ENCODE measurements around the gene CYSRT1. TPM values are rescaled to one million over a fixed set of nuclear protein-coding genes. Genes with fewer than 3 reads are reported as not detected.

The CYSRT1 gene
- total RNA-seq, 1 donor from 2014 or later: not detected

DNA sequence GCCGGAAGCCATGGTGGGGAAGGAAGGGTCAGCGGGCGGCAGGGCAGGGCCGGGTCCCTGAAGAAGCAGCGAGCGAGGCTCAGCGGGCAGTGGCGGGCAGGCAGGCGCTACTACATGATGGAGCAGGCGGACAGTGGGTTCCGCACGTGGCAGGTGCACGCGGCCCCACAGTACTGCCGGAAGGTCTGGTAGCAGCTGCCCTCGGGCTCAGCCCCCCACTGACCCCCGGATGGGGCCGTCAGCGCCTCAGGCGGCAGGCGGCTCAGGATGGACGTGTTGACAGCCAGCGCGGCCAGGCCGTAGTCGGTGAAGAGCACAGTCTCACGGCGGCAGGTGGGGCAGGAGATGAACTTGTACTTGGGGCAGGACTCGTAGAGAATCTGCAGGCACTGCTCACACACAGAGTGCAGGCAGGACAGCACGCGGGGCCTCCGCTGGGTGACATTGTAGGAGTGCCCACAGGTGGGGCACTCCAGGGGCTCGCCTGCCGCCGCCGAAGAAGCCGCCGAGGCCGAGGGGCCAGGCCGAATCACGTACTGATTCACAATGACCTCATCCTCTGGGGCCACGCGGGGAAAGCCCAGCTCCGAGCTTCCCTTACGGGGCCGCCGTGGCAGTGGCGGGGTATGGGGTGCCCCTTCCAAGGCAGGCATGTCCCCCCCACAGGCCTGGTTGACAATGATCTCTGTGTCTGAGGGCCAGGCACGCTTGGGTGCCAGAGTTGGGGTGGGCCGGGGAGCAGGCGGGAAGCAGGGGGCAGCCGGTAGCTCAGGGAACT is 4.5 kb upstream of the CYSRT1 start:
- ATAC-seq: no peak
- intact Hi-C loops (cut with DNase I): loop anchor here (5.0 kb wide), 1 partner anchor 428 kb away; the partner anchor contains the start of gene TMEM141
- no peak for DNase-seq (ENCODE audit: missing footprints)

DNA sequence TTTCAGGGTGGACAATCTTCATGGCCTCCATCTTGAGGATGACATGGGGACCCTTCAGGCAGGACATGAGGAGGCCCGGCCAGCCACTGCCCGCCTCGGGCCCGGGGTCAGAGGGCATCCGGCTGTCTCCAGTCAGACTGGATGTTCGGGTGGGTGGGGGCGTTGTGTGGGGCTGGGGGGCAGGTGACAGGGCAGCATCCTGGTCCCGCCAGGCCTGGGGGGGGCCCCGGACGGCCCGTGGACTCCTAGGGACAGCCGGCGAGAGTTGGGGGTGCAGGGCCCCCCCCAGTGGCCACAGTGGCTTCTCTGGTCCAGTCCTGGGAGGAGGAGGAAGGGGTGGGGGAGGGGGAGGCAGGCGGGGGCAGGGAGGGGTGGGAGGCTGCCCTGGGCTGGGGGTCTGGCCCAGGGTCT is 3.9 kb upstream of the CYSRT1 start:
- intact Hi-C loops (cut with DNase I): loop anchor here (5.0 kb wide), 1 partner anchor 429 kb away; the partner anchor contains the start of gene TMEM141
- no peak for ATAC-seq
- no peak for DNase-seq (ENCODE audit: missing footprints)

DNA sequence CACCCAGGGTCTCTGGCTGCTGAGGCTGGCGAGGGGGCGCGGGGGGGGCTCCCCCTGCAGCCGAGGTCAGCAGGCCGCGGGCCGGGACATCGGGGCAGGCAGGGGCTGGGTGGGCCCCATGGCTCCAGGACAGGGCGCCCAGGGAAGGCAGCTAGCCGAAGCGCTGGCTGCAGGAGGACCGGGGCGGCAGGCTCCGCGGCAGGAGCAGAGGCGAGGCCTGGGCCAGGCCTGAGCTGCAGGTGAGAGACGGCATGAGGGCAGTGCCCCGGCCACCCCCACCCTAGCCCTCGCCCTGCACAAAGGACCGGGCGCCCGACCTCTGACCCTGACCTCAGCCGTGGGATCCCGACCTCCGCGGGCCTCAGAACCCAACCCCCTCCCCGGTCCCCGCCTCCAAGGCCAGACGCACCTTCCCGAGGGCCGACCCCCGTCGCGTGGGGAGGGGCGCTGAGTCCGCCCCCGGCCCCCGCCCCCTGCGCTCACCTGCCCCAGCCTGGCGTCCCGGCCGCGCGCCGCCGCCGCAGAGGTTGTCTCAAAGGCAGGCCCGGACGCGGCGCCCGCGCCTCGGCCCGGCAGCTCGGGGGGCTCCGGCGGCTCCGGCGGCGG is 3.4 kb upstream of the CYSRT1 start:
- intact Hi-C loops (cut with DNase I): loop anchor here (2.0 to 5.0 kb wide), 2 partner anchors 33 to 429 kb away; partner anchors contain the start of genes ANAPC2, SSNA1 and TMEM141
- DNase-seq (ENCODE audit: missing footprints): no peak
- no peak for ATAC-seq

DNA sequence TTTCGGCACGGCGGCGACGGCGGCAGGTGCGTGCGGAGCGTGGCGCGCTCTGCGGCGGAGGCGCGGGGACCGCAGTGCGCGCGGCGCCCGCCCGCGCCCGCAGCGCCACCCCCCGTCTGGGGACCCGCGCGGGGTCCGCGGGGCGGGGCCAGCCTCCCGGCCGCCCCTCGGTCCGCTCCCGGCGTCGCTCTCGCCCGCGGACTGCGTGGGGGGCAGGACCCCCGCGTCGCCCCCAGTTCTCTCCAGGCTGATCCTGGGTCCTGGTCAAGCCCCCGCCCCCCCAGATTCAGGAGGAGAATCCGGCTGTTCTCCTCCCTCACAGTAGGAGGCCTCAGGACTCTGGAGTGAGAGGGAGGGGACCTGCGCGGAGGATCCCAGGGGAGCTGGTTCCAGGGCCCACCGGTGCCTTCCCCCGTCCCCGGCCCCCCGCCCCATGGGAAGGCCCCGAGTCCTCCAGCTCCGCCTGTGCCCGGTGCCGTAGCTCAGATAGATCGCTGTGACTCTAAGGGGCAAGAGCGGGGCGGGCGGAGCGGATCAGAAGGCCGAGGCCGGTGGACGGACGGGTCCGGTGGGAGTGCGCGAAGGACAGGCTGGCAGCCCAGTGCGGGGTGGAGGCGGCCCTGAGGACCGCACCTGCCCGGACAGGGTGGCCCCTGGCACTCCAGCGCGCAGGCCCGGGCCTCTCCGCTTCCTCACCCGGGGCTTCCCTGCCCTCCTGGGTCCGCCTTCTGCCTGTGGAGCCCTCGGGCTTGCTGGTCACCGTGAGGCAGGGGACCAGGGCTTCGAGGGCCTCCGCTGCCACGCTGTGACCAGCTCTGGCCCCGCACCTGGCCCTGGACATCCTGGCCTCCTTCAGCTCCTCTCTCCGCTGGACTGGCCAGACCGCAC is 2.5 kb upstream of the CYSRT1 start, which contains the start of gene RNF208:
Gene RNF208 (minus strand): TSS at position 51 of the 888 bp plus-strand sequence. CDS start 1,028 bp downstream, outside the sequence.
- intact Hi-C loops (cut with DNase I): loop anchor here (2.0 to 5.0 kb wide), 2 partner anchors 34 to 430 kb away; partner anchors contain the start of genes ANAPC2, SSNA1 and TMEM141
- DNase-seq (ENCODE audit: missing footprints) (peak; percentile 77), ATAC-seq (peak; percentile 2)

GRCh38 chr9:137223078-137223970 is 1.6 kb upstream of the CYSRT1 start:
- peak; percentile 98 for DNase-seq (ENCODE audit: missing footprints)
- intact Hi-C loops (cut with DNase I): loop anchor here (2.0 to 5.0 kb wide), 2 partner anchors 35 to 431 kb away; partner anchors contain the start of genes ANAPC2, SSNA1 and TMEM141
- ATAC-seq: peak; percentile 93

DNA sequence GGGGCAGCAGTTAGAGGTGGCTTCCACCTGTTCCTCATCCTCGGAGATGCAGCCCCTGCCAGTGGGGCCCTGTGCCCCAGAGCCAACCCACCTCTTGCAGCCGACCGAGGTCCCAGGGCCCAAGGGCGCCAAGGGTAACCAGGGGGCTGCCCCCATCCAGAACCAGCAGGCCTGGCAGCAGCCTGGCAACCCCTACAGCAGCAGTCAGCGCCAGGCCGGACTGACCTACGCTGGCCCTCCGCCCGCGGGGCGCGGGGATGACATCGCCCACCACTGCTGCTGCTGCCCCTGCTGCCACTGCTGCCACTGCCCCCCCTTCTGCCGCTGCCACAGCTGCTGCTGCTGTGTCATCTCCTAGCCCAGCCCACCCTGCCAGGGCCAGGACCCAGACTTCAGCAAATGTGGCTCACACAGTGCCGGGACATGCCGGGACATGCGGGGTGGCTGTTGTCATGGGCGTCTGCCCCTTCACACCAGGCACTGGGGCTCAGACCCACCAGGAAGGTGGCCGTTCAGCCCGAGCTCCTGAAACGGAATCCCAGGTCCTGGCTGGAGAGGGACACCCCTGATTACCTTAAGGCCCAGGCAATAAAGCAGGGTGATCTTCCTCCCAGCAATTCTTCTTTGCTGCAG is 841 bp downstream of the CYSRT1 start:
- DNase-seq (ENCODE audit: missing footprints) (no peak), ATAC-seq (no peak)
- intact Hi-C loops (cut with DNase I): loop anchor here (2.0 kb wide), 1 partner anchor 109 kb away; no protein-coding TSS in a partner anchor

GRCh38 chr9:137226338-137227053 is 1.5 kb downstream of the CYSRT1 start:
- DNase-seq (ENCODE audit: missing footprints) (no peak), ATAC-seq (no peak)
- intact Hi-C loops (cut with DNase I): loop anchor here (2.0 kb wide), 1 partner anchor 110 kb away; no protein-coding TSS in a partner anchor

DNA sequence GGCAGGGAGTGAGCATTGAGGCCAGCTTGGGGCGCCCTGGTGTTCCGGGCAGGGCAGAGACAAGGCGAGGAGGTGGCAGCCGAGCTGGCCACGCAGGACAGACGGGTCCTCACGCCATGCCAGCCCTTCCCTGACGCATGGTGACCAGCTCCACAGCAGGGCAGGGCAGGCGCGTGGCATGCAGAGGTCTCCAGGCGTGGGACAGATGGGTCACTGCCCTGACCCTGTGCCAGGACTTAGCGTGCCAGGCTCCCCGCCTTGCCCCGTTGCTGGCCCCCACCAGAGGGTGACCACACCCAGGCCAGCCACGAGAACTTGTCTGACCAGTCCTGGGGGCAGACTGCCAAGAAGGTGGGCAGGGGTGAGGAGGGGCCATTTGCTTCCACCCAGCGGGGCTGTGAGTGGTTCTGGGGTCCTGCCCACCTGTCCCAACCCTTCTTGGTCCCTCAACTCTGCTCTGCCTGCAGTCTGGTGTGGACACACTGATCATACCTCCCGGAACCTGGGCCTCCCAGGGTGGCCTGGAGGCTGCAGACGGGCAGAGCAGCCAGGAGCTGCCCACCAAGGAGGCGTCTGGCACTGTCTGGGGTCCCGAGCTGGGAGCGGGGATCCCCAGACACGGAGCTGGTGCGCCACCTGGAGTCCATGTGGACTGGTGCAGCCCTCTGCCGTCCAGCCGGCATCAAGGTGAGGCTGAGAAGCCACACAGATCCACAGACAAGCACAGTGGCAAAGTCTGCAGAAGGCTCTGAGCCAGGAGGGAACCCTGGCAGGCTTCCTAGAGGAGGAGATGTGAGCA is 2.3 kb downstream of the CYSRT1 start, which contains the start of gene RNF224:
Gene RNF224 (plus strand): TSS at position 449 of the 799 bp plus-strand sequence. CDS start 834 bp downstream, outside the sequence.
- ATAC-seq (peak; percentile 28), DNase-seq (ENCODE audit: missing footprints) (peak; percentile 87)
- intact Hi-C loops (cut with DNase I): loop anchor here (2.0 kb wide), 1 partner anchor 110 kb away; no protein-coding TSS in a partner anchor

DNA sequence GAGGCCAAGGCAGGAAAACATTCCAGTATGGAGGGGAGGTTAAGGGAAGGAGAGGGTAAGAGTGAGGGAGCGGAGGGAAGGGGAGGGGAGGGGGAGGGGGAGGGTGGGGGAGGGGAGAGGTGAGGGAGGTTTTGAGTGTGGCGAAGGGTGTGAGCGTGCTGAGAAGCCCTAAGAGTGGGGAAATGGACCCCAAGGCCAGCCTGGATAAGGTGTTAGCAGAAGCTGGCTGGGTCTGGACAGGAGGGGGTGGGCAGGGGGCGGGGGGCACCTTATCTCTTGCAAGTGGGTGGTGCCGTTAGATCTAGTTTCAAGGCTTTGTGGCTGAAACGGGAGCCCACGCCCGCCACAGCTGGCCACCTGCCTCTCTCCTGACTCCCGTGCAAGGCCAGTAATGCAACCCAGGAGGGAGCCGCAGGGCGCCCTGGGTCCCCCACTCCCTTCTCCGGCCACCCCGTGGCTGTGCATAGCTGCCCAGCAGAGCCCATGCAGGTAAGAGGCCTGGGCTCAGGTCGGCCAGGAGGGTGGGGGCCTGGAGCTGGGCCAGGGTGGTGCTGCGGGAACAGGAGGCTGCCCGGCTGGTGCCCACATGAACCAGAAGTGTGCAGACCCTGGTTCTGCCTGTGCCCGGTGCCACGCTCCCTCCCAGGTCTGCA is 3.0 kb downstream of the CYSRT1 start:
- ATAC-seq: no peak
- intact Hi-C loops (cut with DNase I): loop anchor here (2.0 kb wide), 1 partner anchor 111 kb away; no protein-coding TSS in a partner anchor
- DNase-seq (ENCODE audit: missing footprints): no peak

GRCh38 chr9:137228506-137228967 is 3.6 kb downstream of the CYSRT1 start:
- ATAC-seq (no peak), DNase-seq (ENCODE audit: missing footprints) (no peak)
- intact Hi-C loops (cut with DNase I): no loop called here

GRCh38 chr9:137228968-137229896 is 4.3 kb downstream of the CYSRT1 start:
- ATAC-seq (no peak), DNase-seq (ENCODE audit: missing footprints) (no peak)
- intact Hi-C loops (cut with DNase I): no loop called here

- intact Hi-C loops (cut with DNase I): no loop called here
- no peak for ATAC-seq
- DNase-seq (ENCODE audit: missing footprints): no peak
Measured at GRCh38 chr9:137229903-137230704, 5.1 kb downstream of the CYSRT1 start.

DNA sequence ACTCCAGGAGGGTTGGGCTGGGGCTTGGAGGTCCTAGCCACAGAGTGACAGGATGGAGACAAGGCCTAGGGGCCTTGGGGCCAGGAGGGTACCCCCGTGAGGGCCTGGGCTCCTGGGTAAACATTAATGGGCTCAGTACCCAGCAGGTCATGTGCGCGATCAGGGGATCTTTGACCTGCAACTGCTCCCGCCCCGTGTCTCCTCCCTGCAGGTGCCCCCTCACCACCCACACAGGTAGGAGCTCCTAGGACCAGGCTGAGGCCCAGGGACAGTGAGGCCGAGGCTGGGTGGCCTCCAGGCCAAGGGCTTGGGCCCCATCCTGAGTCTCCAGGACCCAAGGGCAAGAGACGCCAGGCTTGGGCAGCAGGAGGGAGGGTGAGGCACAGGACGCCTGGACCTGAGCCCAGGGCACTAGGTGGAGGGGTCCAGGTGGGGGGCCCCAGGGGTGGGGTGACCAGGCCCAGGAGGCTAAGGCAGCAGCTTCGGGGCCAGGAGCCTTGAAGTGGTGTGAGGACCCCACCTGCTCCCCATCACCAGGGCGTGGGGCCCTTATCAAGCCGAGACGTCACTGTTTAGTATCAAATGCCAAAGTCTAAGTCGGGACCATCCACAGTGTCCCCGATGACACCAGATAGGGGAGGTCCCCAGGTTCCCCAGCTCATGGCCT is 5.9 kb downstream of the CYSRT1 start, which contains the start of gene SLC34A3:
Gene SLC34A3 (plus strand): TSS at position 197 of the 667 bp plus-strand sequence. CDS start 802 bp downstream, outside the sequence.
- DNase-seq (ENCODE audit: missing footprints) (no peak), ATAC-seq (no peak)
- intact Hi-C loops (cut with DNase I): no loop called here

Data from Right ventricle myocardium inferior (tissue), 1 donor.